GM20431 (cell line): Measurements from ENCODE around the gene C19orf33.

Source experiments
- in situ Hi-C: fragments of 300-500 bp; cut with MseI, MboI; formaldehyde crosslinking; loops from one replicate; pipeline ENCODE4 v1.15.0; 2020; ENCODE audit warnings: low sequenced_read_pairs; ENCODE audit not compliant: unreplicated experiment

C19orf33 gene

DNA sequence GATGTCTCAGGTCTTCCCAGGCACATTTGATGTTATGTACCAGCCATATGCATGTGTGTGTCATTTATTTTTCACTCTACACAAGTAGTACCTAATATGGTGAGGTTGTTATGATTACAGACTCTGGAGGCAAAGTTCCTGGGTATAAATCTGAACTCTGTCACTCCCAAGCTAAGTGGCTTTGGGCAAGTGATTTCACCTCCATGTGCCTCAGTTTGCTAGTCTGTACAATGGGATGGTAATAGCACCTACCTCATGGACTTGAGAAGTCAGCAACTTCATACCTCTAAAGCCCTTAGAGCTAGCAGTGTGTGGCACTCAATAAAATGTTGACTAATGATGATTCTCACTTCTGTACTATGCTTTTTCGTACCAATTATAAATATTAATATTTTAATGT is 27.7 kb downstream of the C19orf33 start:
- in situ Hi-C loops = loop anchor here (10.0 kb wide), 1 partner anchor 87 kb away; no protein-coding TSS in a partner anchor

DNA sequence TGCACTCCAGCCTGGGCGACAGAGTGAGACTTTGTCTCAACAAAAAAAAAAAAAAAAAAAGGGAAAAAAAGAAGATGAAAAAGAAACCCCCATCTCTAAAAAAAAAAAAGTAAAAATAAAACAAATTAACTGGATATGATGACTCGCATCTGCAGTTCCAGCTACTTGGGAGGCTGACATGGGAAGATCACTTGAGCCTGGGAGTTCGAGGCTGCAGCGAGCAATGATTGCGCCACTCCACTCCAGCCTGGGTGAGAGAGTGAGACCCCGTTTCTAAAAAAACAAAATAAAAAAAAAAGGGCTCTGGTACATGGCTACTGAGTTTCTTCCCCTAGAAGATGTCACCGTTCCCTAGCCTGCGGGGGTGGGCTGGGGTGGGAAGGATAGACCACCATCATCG is 29.2 kb downstream of the C19orf33 start:
- in situ Hi-C loops = loop anchor here (10.0 kb wide), 1 partner anchor 88 kb away; no protein-coding TSS in a partner anchor

DNA sequence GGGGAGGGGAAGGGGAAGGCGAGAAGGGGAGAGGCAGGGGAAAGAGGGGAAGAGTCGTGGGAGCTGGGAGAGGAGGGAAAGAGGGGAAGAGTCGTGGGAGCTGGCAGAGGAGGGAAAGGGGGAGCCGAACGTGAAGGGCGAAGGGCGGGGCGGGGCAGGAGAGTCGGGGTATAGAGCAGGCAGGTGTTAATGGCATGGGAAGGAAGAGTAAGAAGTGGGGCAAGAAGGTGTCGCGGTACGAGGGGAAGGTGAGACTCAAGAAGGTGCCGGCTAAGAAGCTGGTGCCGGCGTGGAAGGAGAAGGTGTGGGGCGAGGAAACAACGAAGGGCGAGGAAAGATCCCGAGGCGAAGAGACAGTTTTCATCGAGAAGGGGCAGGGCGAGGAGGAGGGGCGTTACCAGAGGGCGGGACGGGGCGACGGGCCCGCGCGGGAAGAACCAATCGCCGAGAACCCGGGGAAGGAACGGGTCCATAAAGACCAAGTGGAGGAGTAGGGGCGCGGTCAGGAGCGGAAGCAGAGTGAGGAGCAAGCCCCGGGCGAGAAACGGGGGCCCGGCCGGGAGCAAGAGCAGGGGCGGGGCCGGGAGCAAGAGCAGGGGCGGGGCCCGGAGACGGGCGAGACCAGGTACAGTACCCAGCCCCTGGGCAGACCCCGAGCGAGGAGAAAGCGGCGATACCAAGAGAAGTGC is 32.0 kb downstream of the C19orf33 start:
- in situ Hi-C loops = loop anchor here (10.0 kb wide), 1 partner anchor 91 kb away; no protein-coding TSS in a partner anchor

DNA sequence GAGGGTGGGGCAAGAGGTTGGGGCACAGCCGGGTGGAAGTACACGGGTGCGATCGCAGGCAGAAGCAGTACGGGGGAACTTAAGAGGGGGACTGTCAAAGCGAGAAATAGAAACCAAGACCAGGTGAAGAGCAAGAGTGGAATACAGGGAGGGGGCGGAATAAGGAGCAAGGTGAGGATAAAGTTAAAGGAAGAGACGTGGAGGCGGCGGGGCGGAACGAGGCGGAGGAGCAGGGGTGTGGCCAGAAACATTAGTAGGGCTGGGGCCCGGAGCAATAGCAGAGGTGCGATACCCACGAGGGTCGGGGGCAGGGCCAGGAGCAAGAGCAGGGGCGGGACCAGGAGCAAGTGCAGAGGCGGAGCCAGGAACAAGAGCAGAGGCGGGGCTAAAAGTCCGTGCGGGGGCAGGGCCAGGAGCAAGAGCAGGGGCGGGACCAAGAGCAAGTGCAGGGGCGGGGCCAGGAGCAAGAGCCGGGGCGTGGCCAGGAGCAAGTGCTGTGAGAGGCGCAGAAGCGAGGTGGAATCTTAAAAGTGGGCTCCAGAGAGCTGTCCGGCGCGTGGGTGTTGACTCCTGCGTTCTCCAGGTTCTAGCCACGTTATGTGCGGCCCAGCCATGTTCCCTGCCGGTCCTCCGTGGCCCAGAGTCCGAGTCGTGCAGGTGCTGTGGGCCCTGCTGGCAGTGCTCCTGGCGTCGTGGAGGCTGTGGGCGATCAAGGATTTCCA is 32.7 kb downstream of the C19orf33 start:
- in situ Hi-C loops = loop anchor here (10.0 kb wide), 1 partner anchor 92 kb away; no protein-coding TSS in a partner anchor

DNA sequence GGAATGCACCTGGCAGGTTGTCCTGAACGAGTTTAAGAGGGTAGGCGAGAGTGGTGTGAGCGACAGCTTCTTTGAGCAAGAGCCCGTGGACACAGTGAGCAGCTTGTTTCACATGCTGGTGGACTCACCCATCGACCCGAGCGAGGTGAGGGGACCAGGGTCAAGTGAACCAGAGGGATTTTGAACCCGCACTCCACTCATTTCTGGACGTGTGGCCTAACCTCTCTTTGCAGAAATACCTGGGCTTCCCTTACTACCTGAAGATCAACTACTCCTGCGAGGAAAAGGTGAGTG is 33.3 kb downstream of the C19orf33 start:
- in situ Hi-C loops = loop anchor here (10.0 kb wide), 1 partner anchor 93 kb away; no protein-coding TSS in a partner anchor

DNA sequence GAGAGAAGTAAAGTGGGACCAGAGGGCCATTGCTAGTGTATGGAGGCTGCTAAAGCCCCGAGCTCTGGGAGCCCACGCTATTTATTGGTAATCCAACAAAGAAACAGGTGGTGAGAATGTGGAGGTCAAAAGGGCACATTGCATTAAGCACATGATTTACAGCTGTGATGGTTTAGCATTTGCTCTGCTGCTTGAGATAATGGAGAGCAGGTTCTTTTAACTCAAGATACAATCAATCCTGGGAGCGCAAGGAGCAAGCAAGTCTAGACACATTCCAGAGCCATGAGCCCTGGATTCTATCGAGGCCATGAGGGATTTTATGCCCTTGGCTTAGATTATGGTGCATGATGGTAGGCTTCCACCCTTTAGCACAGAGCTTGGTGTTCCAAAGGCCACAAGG is 35.0 kb downstream of the C19orf33 start:
- in situ Hi-C loops = loop anchor here (10.0 kb wide), 1 partner anchor 94 kb away; no protein-coding TSS in a partner anchor

DNA sequence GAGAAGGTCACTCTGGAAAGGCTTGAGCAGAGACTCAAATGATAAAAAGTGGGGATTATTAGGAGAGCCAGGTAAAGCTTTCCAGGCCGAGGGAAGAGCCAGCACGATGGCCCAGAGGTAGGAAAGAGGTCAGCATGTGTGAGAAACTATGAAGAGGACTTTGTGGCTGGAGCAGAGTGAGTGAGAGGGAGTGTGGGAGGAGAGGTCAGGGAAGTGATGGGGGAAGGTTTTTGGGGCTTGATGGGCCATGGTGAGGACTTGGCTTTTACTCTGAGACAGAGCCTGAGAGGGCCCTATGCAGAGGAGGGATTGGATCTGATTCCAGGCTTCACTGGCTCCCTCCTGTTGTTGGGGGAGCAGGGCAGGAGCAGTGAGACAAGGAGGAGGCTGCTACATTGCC is 36.9 kb downstream of the C19orf33 start:
- in situ Hi-C loops = no loop called here

DNA sequence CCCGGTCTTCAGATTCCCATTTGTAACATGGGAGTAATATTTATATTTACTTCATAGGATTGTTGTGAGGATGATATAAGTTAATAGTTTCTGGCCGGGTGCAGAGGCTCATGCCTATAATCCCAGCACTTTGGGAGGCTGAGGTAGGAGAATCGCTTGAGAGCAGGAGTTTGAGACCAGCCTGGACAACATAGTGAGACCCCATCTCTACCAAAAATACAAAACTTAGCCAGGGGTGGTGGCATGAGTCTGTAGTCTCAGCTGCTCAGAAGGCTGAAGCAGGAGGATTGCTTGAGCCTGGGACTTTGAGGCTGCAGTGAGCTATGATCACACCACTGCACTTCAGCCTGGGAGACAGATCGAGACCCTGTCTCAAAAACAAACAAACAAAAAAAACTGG is 42.8 kb downstream of the C19orf33 start:
- in situ Hi-C loops = no loop called here

DNA sequence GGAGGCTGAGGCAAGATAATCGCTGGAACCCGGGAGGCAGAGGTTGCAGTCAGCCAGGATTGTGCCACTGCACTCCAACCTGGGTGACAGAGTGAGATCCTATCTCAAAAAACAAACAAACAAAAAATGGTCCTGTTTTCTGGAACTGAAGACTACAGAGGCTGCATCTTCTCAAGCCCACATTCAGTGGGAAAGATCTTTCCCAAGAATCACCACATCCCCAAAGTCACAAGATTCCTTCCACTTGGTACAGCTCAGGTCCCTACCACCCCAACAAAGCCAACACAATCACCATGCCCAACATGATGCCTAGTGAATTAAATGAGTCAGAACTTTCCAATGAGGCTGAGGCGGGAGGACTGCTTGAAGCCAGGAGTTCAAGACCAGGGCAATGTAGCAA is 46.8 kb downstream of the C19orf33 start:
- in situ Hi-C loops = no loop called here

DNA sequence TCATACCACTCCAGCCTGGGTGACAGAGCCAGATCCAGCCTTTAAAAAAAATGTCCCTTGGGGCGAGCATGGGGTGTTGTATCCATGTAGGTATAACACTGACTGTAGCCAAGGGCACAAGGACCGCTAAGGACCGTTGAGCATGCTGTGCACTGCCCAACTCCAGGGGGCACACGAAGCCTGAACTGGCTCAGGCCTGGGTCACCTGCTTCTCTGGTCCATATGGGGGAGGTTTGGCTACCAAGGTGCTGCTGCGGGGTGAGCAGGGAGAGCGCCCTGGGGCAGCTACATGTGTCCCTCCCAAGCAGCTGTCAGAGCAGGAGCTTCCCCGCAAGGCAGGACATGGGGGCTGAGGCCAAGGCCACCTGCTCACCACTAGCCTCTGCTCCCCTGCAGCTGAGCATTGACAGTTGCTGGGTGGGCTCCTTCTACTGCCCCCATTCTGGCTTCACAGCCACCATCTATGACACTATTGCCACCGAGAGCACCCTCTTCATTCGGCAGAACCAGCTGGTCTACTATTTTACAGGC is 47.9 kb downstream of the C19orf33 start:
- in situ Hi-C loops = no loop called here

DNA sequence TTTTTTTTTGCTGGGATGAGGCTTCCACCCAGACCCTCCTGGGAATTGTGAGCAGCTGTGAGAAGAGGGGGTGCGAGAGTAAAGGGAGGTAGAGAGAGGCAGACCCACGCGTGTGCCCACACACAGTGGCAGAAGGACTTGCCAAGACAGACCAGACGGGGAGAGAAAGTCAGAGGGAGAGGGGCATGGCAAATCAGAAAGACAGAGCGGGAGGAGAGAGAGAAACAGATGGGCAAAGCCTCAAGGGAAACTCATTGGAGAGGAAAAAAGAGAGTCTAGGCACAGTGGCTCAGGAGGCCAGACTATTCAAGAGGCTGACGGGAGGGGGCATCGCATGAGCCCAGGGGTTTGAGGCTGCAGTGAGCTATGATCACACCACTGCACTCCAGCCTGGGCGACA is 48.6 kb downstream of the C19orf33 start:
- in situ Hi-C loops = no loop called here
